Heart left ventricle (tissue), 16 donors: ENCODE data around the gene PCSK5. TPM values are rescaled to one million over a fixed set of nuclear protein-coding genes. Genes with fewer than 3 reads are reported as not detected.

ENCODE experiments used
- ATAC-seq, 4 donors: fragments of 200-7000 bp; cut with Tn5 transposase; one replicate each; pipeline ENCODE4 v1.9.1; 2020 to 2022; ENCODE audit warnings: moderate library complexity in 4 of 4, mild to moderate bottlenecking in 3 of 4, moderate number of reproducible peaks in 1 of 4
- DNase-seq, 5 donors: peaks; one replicate each; pipeline ENCODE4 v3.0.0-alpha.2; 2020
- H3K27ac ChIP-seq, 12 donors: fragments of 200-600 bp; sonication (generic) in 4 of 12; one replicate each; pipeline versions ENCODE4 v1.5.0 to v1.8.0; 2016 to 2022; ENCODE audit warnings: mild to moderate bottlenecking in 2 of 12
- H3K27me3 ChIP-seq, 9 donors: fragments of 200-600 bp; sonication (generic) in 2 of 9; one replicate each; pipeline versions ENCODE4 v1.5.1 to v1.8.0; 2016 to 2022; ENCODE audit warnings: mild to moderate bottlenecking in 3 of 9
- H3K36me3 ChIP-seq, 9 donors: fragments of 200-600 bp; sonication (generic) in 2 of 9; one replicate each; pipeline versions ENCODE4 v1.5.0 to v1.8.0; 2018 to 2022; ENCODE audit warnings: mild to moderate bottlenecking in 2 of 9
- H3K4me1 ChIP-seq, 12 donors: fragments of 200-600 bp; sonication (generic) in 4 of 12; one replicate each; pipeline versions ENCODE4 v1.5.0 to v1.8.0; 2016 to 2022; ENCODE audit warnings: mild to moderate bottlenecking in 3 of 12
- H3K4me3 ChIP-seq, 12 donors: fragments of 200-600 bp; sonication (generic) in 4 of 12; one replicate each; pipeline versions ENCODE4 v1.5.0 to v1.8.0; 2017 to 2022; ENCODE audit warnings: mild to moderate bottlenecking in 9 of 12, moderate library complexity in 4 of 12
- H3K9me3 ChIP-seq, 12 donors: fragments of 200-600 bp; sonication (generic) in 4 of 12; one replicate each; pipeline versions ENCODE4 v1.5.0 to v1.8.0; 2016 to 2022; ENCODE audit warnings: mild to moderate bottlenecking in 1 of 12
- POLR2A ChIP-seq, 2 donors: fragments of 450-650 bp; IDR thresholded peaks; one replicate each; pipeline ENCODE4 v1.6.1; 2017; ENCODE audit warnings: antibody characterized with exemption in 2 of 2, mild to moderate bottlenecking in 2 of 2, moderate library complexity in 2 of 2
- WGBS, 4 donors: extraction: QIAGEN DNeasy Blood & Tissue Kit in 2 of 4; methylation state at CpG; one replicate each; pipeline versions ENCODE4 v1.1.5 to v1.1.7; 2013 to 2018; 5-methylcytosine and 5-hydroxymethylcytosine counted together
- intact Hi-C, 10 donors: fragments of 100-400 bp; cut with DNase I; formaldehyde crosslinking; loops; one replicate each; pipeline versions ENCODE4 v1.11.1 to v1.14.2; 2022
- polyA plus RNA-seq, 2 donors: library from polyadenylated mRNA; stranded (reverse); fragments of 200-250 nt; gene quantifications; one replicate each; pipeline ENCODE4 v1.2.3, GENCODE V29; 2013
- total RNA-seq, 9 donors: library from RNA; depleted of rRNA in 2 of 9; stranded (reverse); fragments of >200 nt in 2 of 9; fragmentation: NEBNext Ultra II Directional in 3 of 9; extraction: Animal tissue kit (Norgen Biotek cat#: 25700) in 3 of 9; gene quantifications; one replicate each; pipeline versions ENCODE4 v1.1.0 to v1.2.4, GENCODE V29; 2016 to 2023
- TF ChIP-seq, protein P1 (sequence below), 12 donors: fragments of 200-600 bp; sonication (generic) in 4 of 12; IDR thresholded peaks; one replicate each; pipeline versions ENCODE4 v1.5.0 to v1.8.0; 2018 to 2022; ENCODE audit warnings: antibody characterized with exemption in 12 of 12, mild to moderate bottlenecking in 5 of 12
- donor health status: ischemic (EF 13 %, LVEDD 7.1; RV severe dilation, severe dysfunction).
- donor health status: healthy with polysubstance abuse.
- donor health status: DM: no; HTN: yes; CAD: no.
- donor health status: DM: no; HTN: no; CAD: no.
- donor health status: ischemic (EF 25% LVEDD 6.9; RV normal size, moderate dysfunction).
- donor health status: ischemic (EF 25% LVEDD 5.7; RV mildly dilated, moderate dysfunction).
- donor health status: healthy.
- donor health status: DM: yes; HTN: yes; CAD: no.
- donor health status: ischemic (EF 35%, LVEDD 5.7; RV mildly dilated, moderate dysfunction).
- donor health status: nonischemic (EF 11% LVEDD 7.7; RV severe dilation, severe dysfunction).
- donor health status: DM: yes; HTN: yes; CAD: no.
- donor health status: PGD.
- donor health status: ischemic (EF 29% LVEDD 5.4; RV normal size, mild dysfunction).
- donor health status: nonischemic (EF 23%, LVEDD 6.1; RV moderate dilation, normal function).

Gene PCSK5
- total and polyA plus RNA-seq, 11 donors, result 1.3 to 13.6 (median 5.9) TPM

DNA sequence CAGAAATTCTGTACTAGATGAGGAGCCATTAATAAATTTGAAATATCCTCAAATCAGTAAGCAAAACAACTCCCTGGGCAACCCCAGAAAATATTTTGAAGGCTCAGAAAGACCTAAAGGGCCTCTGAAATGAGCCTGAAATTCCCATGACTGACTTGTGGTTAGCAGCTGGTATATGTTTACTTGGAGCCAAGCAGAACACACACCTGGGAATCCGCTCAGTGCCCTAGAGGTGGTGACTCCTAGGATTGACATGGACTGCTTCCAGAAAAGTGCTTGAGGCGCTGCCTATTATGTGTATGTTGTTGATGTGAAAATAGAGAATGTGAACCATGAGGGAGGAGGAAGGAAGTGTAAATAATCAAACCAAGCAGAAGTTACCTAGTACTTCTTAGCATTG, 489.0 kb downstream of the PCSK5 start:
- ATAC-seq (no peak), DNase-seq (no peak)
- WGBS, 4 donors, result 92 to 97% (median 94%) methylated on average over 2 of the region's 2 CpGs
- no peaks in the 10 kb centered on the region for H3K27me3 ChIP-seq
- no peak for TF ChIP-seq POLR2A (IDR thresholded peaks at IDR 0.05)
- TF ChIP-seq, protein P1, sequence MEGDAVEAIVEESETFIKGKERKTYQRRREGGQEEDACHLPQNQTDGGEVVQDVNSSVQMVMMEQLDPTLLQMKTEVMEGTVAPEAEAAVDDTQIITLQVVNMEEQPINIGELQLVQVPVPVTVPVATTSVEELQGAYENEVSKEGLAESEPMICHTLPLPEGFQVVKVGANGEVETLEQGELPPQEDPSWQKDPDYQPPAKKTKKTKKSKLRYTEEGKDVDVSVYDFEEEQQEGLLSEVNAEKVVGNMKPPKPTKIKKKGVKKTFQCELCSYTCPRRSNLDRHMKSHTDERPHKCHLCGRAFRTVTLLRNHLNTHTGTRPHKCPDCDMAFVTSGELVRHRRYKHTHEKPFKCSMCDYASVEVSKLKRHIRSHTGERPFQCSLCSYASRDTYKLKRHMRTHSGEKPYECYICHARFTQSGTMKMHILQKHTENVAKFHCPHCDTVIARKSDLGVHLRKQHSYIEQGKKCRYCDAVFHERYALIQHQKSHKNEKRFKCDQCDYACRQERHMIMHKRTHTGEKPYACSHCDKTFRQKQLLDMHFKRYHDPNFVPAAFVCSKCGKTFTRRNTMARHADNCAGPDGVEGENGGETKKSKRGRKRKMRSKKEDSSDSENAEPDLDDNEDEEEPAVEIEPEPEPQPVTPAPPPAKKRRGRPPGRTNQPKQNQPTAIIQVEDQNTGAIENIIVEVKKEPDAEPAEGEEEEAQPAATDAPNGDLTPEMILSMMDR (IDR thresholded peaks at IDR 0.05), result no peak
- H3K4me3 ChIP-seq, result no peak overlapping the region
- H3K27ac ChIP-seq, result no peak overlapping the region
- peaks cover 0 to 19% (median 5%) of the 10 kb centered on the region in 12 donors for H3K4me1 ChIP-seq
- intact Hi-C loops, result no loop called here
- peaks cover 0 to 12% (median 0%) of the 10 kb centered on the region in 9 donors for H3K36me3 ChIP-seq
- no peaks in the 10 kb centered on the region for H3K9me3 ChIP-seq

DNA sequence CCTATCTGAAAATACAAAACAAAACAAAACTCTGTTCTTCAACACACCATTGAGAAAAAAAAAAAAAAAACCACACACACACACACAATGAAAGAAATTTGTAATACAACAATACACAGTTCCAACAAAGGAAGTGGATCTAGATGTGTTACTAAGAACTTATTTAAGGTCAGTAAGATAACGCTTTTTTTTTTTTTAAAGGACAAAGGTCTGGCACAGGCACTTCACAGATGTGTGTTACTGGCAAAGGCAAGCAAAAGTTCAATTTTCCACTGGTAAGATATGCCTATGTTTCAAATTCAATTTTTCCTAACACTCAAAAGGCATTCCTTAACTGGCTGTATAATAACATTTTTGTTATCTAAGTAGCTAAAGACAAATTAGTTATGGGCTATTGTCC, 500.2 kb downstream of the PCSK5 start:
- H3K27me3 ChIP-seq, result no peaks in the 10 kb centered on the region
- WGBS, 4 donors, result 19 to 37% (median 26%) methylated on average over 1 of the region's 1 CpG
- H3K4me3 ChIP-seq, result no peak overlapping the region
- H3K36me3 ChIP-seq, result peaks cover 0 to 53% (median 37%) of the 10 kb centered on the region in 9 donors
- intact Hi-C loops, result loop anchor here in 1 of 10 donors (5.0 kb wide), 1 partner anchor 267 kb away; no protein-coding TSS in a partner anchor
- TF ChIP-seq, protein P1 (IDR thresholded peaks at IDR 0.05), result no peak
- no peak for TF ChIP-seq POLR2A (IDR thresholded peaks at IDR 0.05)
- peaks cover 0 to 37% (median 14%) of the 10 kb centered on the region in 12 donors for H3K4me1 ChIP-seq
- DNase-seq (no peak), ATAC-seq (no peak)
- H3K9me3 ChIP-seq, result peaks cover 0 to 8% (median 0%) of the 10 kb centered on the region in 12 donors
- H3K27ac ChIP-seq, result peak overlapping the region in 2 of 12 donors; percentile 7 to 22

DNA sequence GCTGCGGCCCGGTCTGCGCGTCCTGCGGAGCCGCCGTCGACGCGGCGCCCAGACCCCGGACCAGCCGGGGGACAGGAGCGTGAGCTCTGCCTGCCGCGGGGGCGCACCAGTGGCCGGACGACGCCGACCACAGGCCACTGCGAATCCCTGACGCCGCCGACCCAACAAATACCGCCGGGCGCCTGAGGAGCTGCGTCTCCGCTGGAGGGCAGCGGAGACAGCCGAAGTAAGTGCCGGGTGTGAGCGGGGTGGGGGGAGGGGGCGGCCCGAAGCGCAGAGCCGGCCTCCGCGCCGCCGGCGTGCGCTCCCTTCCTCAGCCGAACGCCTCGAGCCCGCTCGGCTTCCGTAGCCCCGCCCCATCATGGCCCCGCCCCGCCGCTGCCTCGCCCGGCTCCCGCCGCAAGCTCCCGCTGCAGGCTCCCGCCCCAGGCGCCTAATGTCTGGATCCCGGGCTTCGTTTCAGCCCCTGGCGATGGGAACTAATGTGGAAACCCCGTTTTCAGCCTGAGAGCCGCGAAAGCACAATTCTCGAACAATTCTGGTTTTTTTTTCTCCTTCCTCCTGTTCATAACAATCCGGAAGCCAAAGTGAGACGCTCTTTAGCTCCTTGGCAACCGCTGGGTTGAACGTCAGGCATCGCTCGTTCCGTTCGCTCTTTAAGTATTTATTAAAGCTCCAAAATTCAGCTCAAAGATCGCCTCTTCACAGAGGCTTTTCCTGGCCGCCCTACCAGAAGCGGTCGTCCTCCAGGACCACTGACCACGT, 503.9 kb downstream of the PCSK5 start, which contains the start of gene RFK:
Gene RFK (minus strand): TSS at position 232 of the 765 bp plus-strand sequence. CDS start 255 bp downstream, outside the sequence.
- Histone ChIP-seq H3K36me3 (peaks cover 0 to 16% (median 4%) of the 10 kb centered on the region in 9 donors), H3K4me3 (peak within 1 kb of the TSS; percentile 73 to 99 (median 93)), H3K27ac (peak within 1 kb of the TSS; percentile 86 to 99 (median 94)), H3K27me3 (no peaks in the 10 kb centered on the region), H3K4me1 (peaks cover 0 to 43% (median 17%) of the 10 kb centered on the region in 12 donors), H3K9me3 (peaks cover 0 to 8% (median 0%) of the 10 kb centered on the region in 12 donors)
- 0% methylated on average over 23 to 81 of the region's 81 CpGs for WGBS, 4 donors
- ATAC-seq, result peak; percentile 92 to 98 (median 98)
- intact Hi-C loops, result loop anchor here in 1 of 10 donors (5.0 kb wide), 1 partner anchor 263 kb away; no protein-coding TSS in a partner anchor
- DNase-seq, result peak; percentile 94 to 97 (median 94)
- TF ChIP-seq, protein P1 (IDR thresholded peaks at IDR 0.05), result peak in 11 of 12 donors; percentile 20 to 69 (median 42)
- peak in 1 of 2 donors; percentile 73 for TF ChIP-seq POLR2A (IDR thresholded peaks at IDR 0.05)

GRCh38 chr9:76394960-76395252, 504.4 kb downstream of the PCSK5 start:
- peaks cover 0 to 12% (median 4%) of the 10 kb centered on the region in 9 donors for H3K36me3 ChIP-seq
- no peak for TF ChIP-seq POLR2A (IDR thresholded peaks at IDR 0.05)
- TF ChIP-seq, protein P1 (IDR thresholded peaks at IDR 0.05), result no peak
- intact Hi-C loops, result loop anchor here in 1 of 10 donors (5.0 kb wide), 1 partner anchor 262 kb away; no protein-coding TSS in a partner anchor
- DNase-seq, result peak in 4 of 5 donors; percentile 50 to 71 (median 55)
- 0 to 1% (median 1%) methylated on average over 10 to 11 of the region's 11 CpGs for WGBS, 4 donors
- H3K4me1 ChIP-seq, result peaks cover 0 to 42% (median 17%) of the 10 kb centered on the region in 12 donors
- peak; percentile 56 to 69 (median 62) for ATAC-seq
- H3K9me3 ChIP-seq, result peaks cover 0 to 8% (median 0%) of the 10 kb centered on the region in 12 donors
- H3K27me3 ChIP-seq, result no peaks in the 10 kb centered on the region
- peak overlapping the region; percentile 73 to 99 (median 93) for H3K4me3 ChIP-seq
- H3K27ac ChIP-seq, result peak overlapping the region; percentile 86 to 99 (median 94)
